IMR-90 (cell line): ENCODE measurements around the gene RUNX1.

ENCODE experiments used
- CEBPB ChIP-seq: IDR thresholded peaks from 2 replicates; pipeline ENCODE4 v1.6.1; 2012; ENCODE audit warnings: low read depth, low read length, improper control_type of control experiment
- ELK1 ChIP-seq: fragments of 150-350 bp; IDR thresholded peaks from 2 replicates; pipeline ENCODE4 v1.6.1; 2016; ENCODE audit warnings: low read depth, mild to moderate bottlenecking, low read length, moderate library complexity, borderline replicate concordance
- POLR2A ChIP-seq: IDR thresholded peaks from 2 replicates; pipeline ENCODE4 v1.6.1; 2012; ENCODE audit warnings: mild to moderate bottlenecking, low read depth, low read length
- TF ChIP-seq, protein P1 (sequence below): conservative IDR thresholded peaks from 2 replicates; pipeline ENCODE4 v1.5.1; 2012; ENCODE audit warnings: mild to moderate bottlenecking, low read depth, low read length, improper control_type of control experiment

DNA sequence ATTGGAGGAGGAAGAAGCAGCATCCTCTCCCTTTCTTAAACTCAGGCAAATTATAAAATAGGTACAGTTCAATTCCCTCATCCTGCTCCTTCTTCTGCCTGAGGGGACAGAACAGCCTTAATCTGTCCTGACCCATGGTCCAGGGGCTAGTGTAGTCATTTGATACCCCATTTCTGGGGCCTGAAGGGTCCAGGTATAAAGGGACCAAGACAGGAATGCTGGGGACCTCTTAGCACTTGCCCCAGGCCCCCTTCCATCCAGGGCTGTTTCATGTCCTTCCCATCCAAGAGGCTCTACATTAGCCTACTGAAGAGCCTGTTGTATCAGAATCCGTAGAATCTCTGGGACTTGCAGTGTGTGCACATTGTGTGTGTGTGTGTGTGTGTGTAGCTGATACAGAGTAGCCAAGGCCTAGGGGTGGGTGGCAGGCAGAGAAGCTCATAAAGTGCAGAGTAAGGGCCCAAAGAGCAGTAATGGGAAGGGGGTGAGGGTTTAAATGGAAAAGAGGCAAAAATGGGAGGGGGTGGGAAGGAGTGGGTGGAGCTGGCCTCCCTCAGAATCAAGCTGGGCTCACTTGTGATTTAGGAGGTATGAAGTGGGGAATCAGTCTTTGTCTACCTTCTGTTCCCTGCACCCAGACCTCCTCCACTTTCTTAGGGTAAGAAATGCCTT, 32.4 kb downstream of the RUNX1 start:
- TF ChIP-seq POLR2A: no peak
- TF ChIP-seq, protein P1, sequence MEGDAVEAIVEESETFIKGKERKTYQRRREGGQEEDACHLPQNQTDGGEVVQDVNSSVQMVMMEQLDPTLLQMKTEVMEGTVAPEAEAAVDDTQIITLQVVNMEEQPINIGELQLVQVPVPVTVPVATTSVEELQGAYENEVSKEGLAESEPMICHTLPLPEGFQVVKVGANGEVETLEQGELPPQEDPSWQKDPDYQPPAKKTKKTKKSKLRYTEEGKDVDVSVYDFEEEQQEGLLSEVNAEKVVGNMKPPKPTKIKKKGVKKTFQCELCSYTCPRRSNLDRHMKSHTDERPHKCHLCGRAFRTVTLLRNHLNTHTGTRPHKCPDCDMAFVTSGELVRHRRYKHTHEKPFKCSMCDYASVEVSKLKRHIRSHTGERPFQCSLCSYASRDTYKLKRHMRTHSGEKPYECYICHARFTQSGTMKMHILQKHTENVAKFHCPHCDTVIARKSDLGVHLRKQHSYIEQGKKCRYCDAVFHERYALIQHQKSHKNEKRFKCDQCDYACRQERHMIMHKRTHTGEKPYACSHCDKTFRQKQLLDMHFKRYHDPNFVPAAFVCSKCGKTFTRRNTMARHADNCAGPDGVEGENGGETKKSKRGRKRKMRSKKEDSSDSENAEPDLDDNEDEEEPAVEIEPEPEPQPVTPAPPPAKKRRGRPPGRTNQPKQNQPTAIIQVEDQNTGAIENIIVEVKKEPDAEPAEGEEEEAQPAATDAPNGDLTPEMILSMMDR: no peak
- no peak for TF ChIP-seq CEBPB
- no peak for TF ChIP-seq ELK1
